Liver (tissue), 9 donors: ENCODE data around the gene CRACDL. TPM values are rescaled to one million over a fixed set of nuclear protein-coding genes. Genes with fewer than 3 reads are reported as not detected.

Experiments
- DNase-seq: peaks from one replicate; pipeline ENCODE4 v3.0.0-alpha.2; 2017; ENCODE audit warnings: low spot score
- H3K27ac ChIP-seq, 2 donors: one replicate each; pipeline ENCODE4 v1.7.0; 2013; ENCODE audit warnings: inconsistent platforms in 2 of 2, low read length in 2 of 2, control low read depth in 1 of 2, low read depth in 1 of 2, mild to moderate bottlenecking in 1 of 2
- H3K27me3 ChIP-seq, 4 donors: one replicate each; pipeline versions ENCODE4 v1.6.1 to v1.7.0; 2013; ENCODE audit warnings: low read length in 3 of 4, inconsistent platforms in 1 of 4, mild to moderate bottlenecking in 1 of 4, moderate library complexity in 1 of 4; ENCODE audit not compliant: control insufficient read depth in 4 of 4, insufficient read depth in 4 of 4
- H3K36me3 ChIP-seq, 4 donors: one replicate each; pipeline versions ENCODE4 v1.6.1 to v1.7.0; 2013; ENCODE audit warnings: low read length in 3 of 4, mild to moderate bottlenecking in 3 of 4, low read depth in 1 of 4, moderate library complexity in 1 of 4; ENCODE audit not compliant: control insufficient read depth in 4 of 4, insufficient read depth in 3 of 4
- H3K4me1 ChIP-seq, 4 donors: one replicate each; pipeline versions ENCODE4 v1.6.1 to v1.7.0; 2013; ENCODE audit warnings: low read length in 3 of 4, mild to moderate bottlenecking in 3 of 4, moderate library complexity in 1 of 4; ENCODE audit not compliant: control insufficient read depth in 4 of 4, insufficient read depth in 4 of 4
- H3K4me3 ChIP-seq, 3 donors: one replicate each; pipeline versions ENCODE4 v1.6.1 to v1.7.0; 2013; ENCODE audit warnings: low read length in 3 of 3, control low read depth in 1 of 3, low read depth in 1 of 3, mild to moderate bottlenecking in 1 of 3
- H3K9ac ChIP-seq, 2 donors: one replicate each; pipeline ENCODE4 v1.7.0; 2013; ENCODE audit warnings: low read length in 2 of 2, mild to moderate bottlenecking in 2 of 2, moderate library complexity in 2 of 2, control low read depth in 1 of 2, low read depth in 1 of 2
- H3K9me3 ChIP-seq, 4 donors: one replicate each; pipeline versions ENCODE4 v1.6.1 to v1.7.0; 2013; ENCODE audit warnings: low read length in 3 of 4; ENCODE audit not compliant: control insufficient read depth in 4 of 4
- ATF3 ChIP-seq: IDR thresholded peaks from 2 replicates; pipeline ENCODE4 v1.6.1; 2016; ENCODE audit warnings: antibody characterized with exemption
- CTCF ChIP-seq: fragments of 150-350 bp; IDR thresholded peaks from 2 replicates; pipeline ENCODE4 v1.5.1; 2017; ENCODE audit warnings: improper control_type of control experiment, low read depth, low read length; ENCODE audit not compliant: missing input control
- EGR1 ChIP-seq, 2 donors: IDR thresholded peaks; 2 replicates each; pipeline ENCODE4 v1.6.1; 2016 to 2018; ENCODE audit warnings: antibody characterized with exemption in 2 of 2, low read depth in 2 of 2
- FOXA1 ChIP-seq: IDR thresholded peaks from 2 replicates; pipeline ENCODE4 v1.6.1; 2016; ENCODE audit warnings: antibody characterized with exemption
- GABPA ChIP-seq, 2 donors: IDR thresholded peaks in 1 of 2; conservative IDR thresholded peaks in 1 of 2; 2 replicates each; pipeline ENCODE4 v1.6.1; 2016; ENCODE audit warnings: antibody characterized with exemption in 2 of 2, mild to moderate bottlenecking in 1 of 2, moderate library complexity in 1 of 2
- HNF4A ChIP-seq, 2 donors: conservative IDR thresholded peaks; 2 replicates each; pipeline ENCODE4 v1.6.1; 2016; ENCODE audit warnings: antibody characterized with exemption in 2 of 2, mild to moderate bottlenecking in 2 of 2
- HNF4G ChIP-seq: IDR thresholded peaks from 2 replicates; pipeline ENCODE4 v1.6.1; 2016; ENCODE audit warnings: antibody characterized with exemption
- JUND ChIP-seq, 2 donors: IDR thresholded peaks; 2 replicates each; pipeline ENCODE4 v1.6.1; 2016; ENCODE audit warnings: antibody characterized with exemption in 2 of 2
- MAX ChIP-seq: IDR thresholded peaks from 2 replicates; pipeline ENCODE4 v1.6.1; 2016; ENCODE audit warnings: antibody characterized with exemption
- NR2F2 ChIP-seq: IDR thresholded peaks from 2 replicates; pipeline ENCODE4 v1.6.1; 2016; ENCODE audit warnings: antibody characterized with exemption
- RAD21 ChIP-seq, 2 donors: IDR thresholded peaks; 2 replicates each; pipeline ENCODE4 v1.6.1; 2016; ENCODE audit warnings: antibody characterized with exemption in 2 of 2, mild to moderate bottlenecking in 2 of 2
- REST ChIP-seq: IDR thresholded peaks from 2 replicates; pipeline ENCODE4 v1.6.1; 2016; ENCODE audit warnings: antibody characterized with exemption, mild to moderate bottlenecking
- RXRA ChIP-seq, 2 donors: IDR thresholded peaks; 2 replicates each; pipeline ENCODE4 v1.6.1; 2017 to 2018; ENCODE audit warnings: antibody characterized with exemption in 2 of 2, mild to moderate bottlenecking in 1 of 2
- SP1 ChIP-seq: IDR thresholded peaks from 2 replicates; pipeline ENCODE4 v1.6.1; 2018; ENCODE audit warnings: antibody characterized with exemption, mild to moderate bottlenecking
- ZBTB33 ChIP-seq: IDR thresholded peaks from 2 replicates; pipeline ENCODE4 v1.6.1; 2016; ENCODE audit warnings: antibody characterized with exemption
- WGBS: extraction: QIAGEN DNeasy Blood & Tissue Kit; methylation state at CpG from one replicate; pipeline ENCODE4 v1.1.7; 2013; 5-methylcytosine and 5-hydroxymethylcytosine counted together
- polyA plus RNA-seq, 2 donors: library from polyadenylated mRNA; stranded (reverse) in 1 of 2; unstranded in 1 of 2; fragments of 200-250 nt in 1 of 2; fragments of >200 nt in 1 of 2; fragmentation: Nextera tagmentation in 1 of 2; extraction: Ambion mirVana in 1 of 2; gene quantifications; one replicate each; pipeline versions ENCODE4 v1.2.1 to v1.2.3, GENCODE V29; 2013 to 2015
- total RNA-seq, 2 donors: library from RNA; depleted of rRNA; stranded (reverse); fragments of >200 nt; gene quantifications; one replicate each; pipeline ENCODE4 v1.2.3, GENCODE V29; 2014
- donor health status: healthy.
- donor health status: healthy.
- donor health status: healthy.
- donor health status: healthy.
- donor health status: healthy.

The CRACDL gene
- total and polyA plus RNA-seq, 4 donors: 0.13 to 0.46 (median 0.29) TPM

- no peak for TF ChIP-seq SP1
These were observed 23.7 kb downstream of the CRACDL start (continued) for GRCh38 chr2:98912221-98912851.

GRCh38 chr2:98911376-98912154, 24.5 kb downstream of the CRACDL start:
- no peak for DNase-seq
- no peak for TF ChIP-seq HNF4G
- 80% methylated on average over 17 of the region's 17 CpGs for WGBS

GRCh38 chr2:98911126-98911375, 25.0 kb downstream of the CRACDL start:
- no peak for TF ChIP-seq HNF4A (conservative IDR thresholded peaks at IDR 0.05)
- TF ChIP-seq RXRA (IDR thresholded peaks at IDR 0.05): no peak
- no peak for TF ChIP-seq JUND (IDR thresholded peaks at IDR 0.05)
- TF ChIP-seq GABPA (IDR thresholded peaks at IDR 0.05 in 1 of 2, conservative IDR thresholded peaks at IDR 0.05 in 1 of 2): no peak
- TF ChIP-seq ATF3: no peak
- TF ChIP-seq ZBTB33: no peak
- TF ChIP-seq FOXA1: no peak
- no peak for TF ChIP-seq NR2F2
- TF ChIP-seq SP1: no peak
- H3K36me3 ChIP-seq: no peaks in the 10 kb centered on the region
- no peaks in the 10 kb centered on the region for H3K9me3 ChIP-seq
- no peak overlapping the region for H3K4me3 ChIP-seq
- DNase-seq: no peak
- H3K27ac ChIP-seq: no peak overlapping the region
- peaks cover 0 to 4% (median 0%) of the 10 kb centered on the region in 4 donors for H3K4me1 ChIP-seq
- H3K9ac ChIP-seq: no peak overlapping the region
- WGBS: 77% methylated on average over 7 of the region's 7 CpGs
- H3K27me3 ChIP-seq: no peaks in the 10 kb centered on the region

More at GRCh38 chr2:98911376-98912154, 24.5 kb downstream of the CRACDL start:
- Histone ChIP-seq H3K27ac (no peak overlapping the region), H3K27me3 (no peaks in the 10 kb centered on the region), H3K9ac (no peak overlapping the region), H3K4me3 (no peak overlapping the region), H3K4me1 (peaks cover 0 to 4% (median 0%) of the 10 kb centered on the region in 4 donors), H3K9me3 (no peaks in the 10 kb centered on the region), H3K36me3 (no peaks in the 10 kb centered on the region)

GRCh38 chr2:98910349-98911125, 25.5 kb downstream of the CRACDL start:
- Histone ChIP-seq H3K27me3 (no peaks in the 10 kb centered on the region), H3K27ac (no peak overlapping the region), H3K4me1 (peaks cover 0 to 4% (median 0%) of the 10 kb centered on the region in 4 donors), H3K4me3 (no peak overlapping the region), H3K9me3 (no peaks in the 10 kb centered on the region), H3K9ac (no peak overlapping the region), H3K36me3 (no peaks in the 10 kb centered on the region)
- 92% methylated on average over 10 of the region's 10 CpGs for WGBS
- no peak for DNase-seq
- TF ChIP-seq RXRA (IDR thresholded peaks at IDR 0.05) (no peak), NR2F2 (no peak), REST (no peak), SP1 (no peak), MAX (no peak), EGR1 (IDR thresholded peaks at IDR 0.05; ENCODE audit: low read depth in 2 of 2) (no peak), CTCF (no peak), RAD21 (IDR thresholded peaks at IDR 0.05) (no peak)
